Posterior vena cava (tissue), 2 donors: ENCODE data around the gene SLC19A1. TPM values are rescaled to one million over a fixed set of nuclear protein-coding genes. Genes with fewer than 3 reads are reported as not detected.

ENCODE experiments used
- DNase-seq: peaks from one replicate; pipeline ENCODE4 v3.0.0-alpha.2; 2020; ENCODE audit warnings: low spot score
- intact Hi-C, 2 donors: fragments of 100-400 bp; cut with DNase I; formaldehyde crosslinking; loops; one replicate each; pipeline versions ENCODE4 v1.14.1 to v1.14.2; 2022 to 2023
- total RNA-seq, 2 donors: library from RNA; stranded (reverse); fragmentation: NEBNext Ultra II Directional; extraction: Animal tissue kit (Norgen Biotek cat#: 25700); gene quantifications; one replicate each; pipeline ENCODE4 v1.2.1, GENCODE V29; 2021
- donor health status: DM: yes; HTN: yes; CAD: no.
- donor health status: DM: yes; HTN: yes; CAD: no.

SLC19A1 gene
- total RNA-seq, 2 donors from 2014 or later, result 4.5 to 6.5 TPM

- intact Hi-C loops, result no loop called here
- DNase-seq, result peak; percentile 94
Observed at GRCh38 chr21:45478115-45478801, 64.0 kb downstream of the SLC19A1 start.

GRCh38 chr21:45477176-45478114, 64.8 kb downstream of the SLC19A1 start:
- DNase-seq, result no peak
- intact Hi-C loops, result no loop called here

- intact Hi-C loops, result no loop called here
- DNase-seq, result no peak
Observed at GRCh38 chr21:45476582-45476981, 65.7 kb downstream of the SLC19A1 start.

GRCh38 chr21:45475797-45476570, 66.3 kb downstream of the SLC19A1 start:
- no peak for DNase-seq
- intact Hi-C loops, result no loop called here

- DNase-seq, result no peak
- intact Hi-C loops, result no loop called here
Observed at GRCh38 chr21:45475004-45475685, 67.1 kb downstream of the SLC19A1 start.

- no peak for DNase-seq
- intact Hi-C loops, result no loop called here
Observed at GRCh38 chr21:45474323-45474950, 67.8 kb downstream of the SLC19A1 start.

GRCh38 chr21:45473496-45474322, 68.5 kb downstream of the SLC19A1 start:
- intact Hi-C loops, result no loop called here
- no peak for DNase-seq

- DNase-seq, result no peak
- intact Hi-C loops, result no loop called here
Observed at GRCh38 chr21:45472445-45473365, 69.5 kb downstream of the SLC19A1 start.

GRCh38 chr21:45471525-45472221, 70.6 kb downstream of the SLC19A1 start:
- intact Hi-C loops, result no loop called here
- DNase-seq, result no peak

- peak; percentile 80 for DNase-seq
- intact Hi-C loops, result no loop called here
Observed at GRCh38 chr21:45470773-45471524, 71.3 kb downstream of the SLC19A1 start.

- intact Hi-C loops, result no loop called here
- no peak for DNase-seq
Observed at GRCh38 chr21:45470087-45470515, 72.1 kb downstream of the SLC19A1 start.

- DNase-seq, result peak; percentile 70
- intact Hi-C loops, result no loop called here
Observed at GRCh38 chr21:45469273-45470086, 72.8 kb downstream of the SLC19A1 start.

GRCh38 chr21:45468971-45469272, 73.3 kb downstream of the SLC19A1 start:
- peak; percentile 77 for DNase-seq
- intact Hi-C loops, result no loop called here

- intact Hi-C loops, result no loop called here
- DNase-seq, result peak; percentile 74
Observed at GRCh38 chr21:45468051-45468970, 73.9 kb downstream of the SLC19A1 start.
